GM19351 (cell line): ENCODE results near the gene IFNL3.
"Not testable (repeated sequence)": the region's sequence is repeated elsewhere in the genome, so short reads cannot be mapped to it uniquely, and the experiment has no call there.

Experiments
- ATAC-seq: cut with Tn5 transposase; IDR thresholded peaks from one replicate; pipeline ENCODE4 v1.9.1; 2021; ENCODE audit warnings: mild to moderate bottlenecking, moderate library complexity; ENCODE audit not compliant: unreplicated experiment

The IFNL3 gene

GRCh38 chr19:39218230-39219007 lies 26.4 kb downstream of the IFNL3 start:
- ATAC-seq = no peak

- no peak for ATAC-seq
Measured at GRCh38 chr19:39217094-39217493, 27.7 kb downstream of the IFNL3 start.

- not testable (repeated sequence) for ATAC-seq
Measured at GRCh38 chr19:39215323-39215722, 29.5 kb downstream of the IFNL3 start.

GRCh38 chr19:39212375-39212742 lies 32.4 kb downstream of the IFNL3 start:
- no peak for ATAC-seq

- ATAC-seq = no peak
Measured at GRCh38 chr19:39211731-39212374, 33.0 kb downstream of the IFNL3 start.

- ATAC-seq = no peak
Measured at GRCh38 chr19:39209196-39209595, 35.6 kb downstream of the IFNL3 start.

- no peak for ATAC-seq
Measured at GRCh38 chr19:39208175-39208795, 36.5 kb downstream of the IFNL3 start.

GRCh38 chr19:39207293-39207836 lies 37.4 kb downstream of the IFNL3 start:
- no peak for ATAC-seq

- ATAC-seq = no peak
Measured at GRCh38 chr19:39206122-39206521, 38.7 kb downstream of the IFNL3 start.

GRCh38 chr19:39205449-39205764 lies 39.4 kb downstream of the IFNL3 start:
- no peak for ATAC-seq

GRCh38 chr19:39203372-39204341 lies 41.1 kb downstream of the IFNL3 start, which contains the start of gene SYCN:
Gene SYCN (minus strand): TSS chr19:39204263. CDS start chr19:39204254, 9 bp downstream.
- ATAC-seq = no peak

- no peak for ATAC-seq
Measured at GRCh38 chr19:39202998-39203355, 41.8 kb downstream of the IFNL3 start.

- ATAC-seq = no peak
Measured at GRCh38 chr19:39200803-39201115, 44.0 kb downstream of the IFNL3 start.

GRCh38 chr19:39200066-39200802 lies 44.6 kb downstream of the IFNL3 start:
- no peak for ATAC-seq

- ATAC-seq = no peak
Measured at GRCh38 chr19:39199025-39199424, 45.8 kb downstream of the IFNL3 start.

- no peak for ATAC-seq
Measured at GRCh38 chr19:39197808-39198207, 47.0 kb downstream of the IFNL3 start.

- no peak for ATAC-seq
Measured at GRCh38 chr19:39196860-39197562, 47.8 kb downstream of the IFNL3 start, which contains the start of gene NCCRP1. Gene NCCRP1 (plus strand): TSS chr19:39196964. CDS start chr19:39196983, 19 bp downstream.

GRCh38 chr19:39196320-39196719 lies 48.5 kb downstream of the IFNL3 start:
- ATAC-seq = no peak

GRCh38 chr19:39195755-39196154 lies 49.1 kb downstream of the IFNL3 start:
- ATAC-seq = no peak
